WTC11 (cell line): Measurements from ENCODE around the gene TSPAN5. TPM values are rescaled to one million over a fixed set of nuclear protein-coding genes. Genes with fewer than 3 reads are reported as not detected.

Source experiments
- ATAC-seq: fragments of 200-7000 bp; cut with Tn5 transposase; 2 replicates; pipeline ENCODE4 v1.10.0; 2021; ENCODE audit warnings: mild to moderate bottlenecking, moderate library complexity
- CTCF ChIA-PET: fragments of 300-600 bp; sonication (Branson Sonifier 250); formaldehyde crosslinking; loops from one replicate; lab custom pipeline; 2021; ENCODE audit warnings: antibody characterized with exemption; lab: Charles Lee
- POLR2A ChIA-PET: fragments of 350-600 bp; sonication (Branson Sonifier 250); formaldehyde crosslinking; loops from one replicate; lab custom pipeline; 2021; ENCODE audit warnings: antibody characterized with exemption; lab: Charles Lee
- DNase-seq: peaks from one replicate; pipeline ENCODE4 v3.0.0; 2021; ENCODE audit warnings: low spot score
- H3K27ac Mint-ChIP-seq: 2 replicates; pipeline ENCODE4 v1.8.0; 2021; ENCODE audit warnings: mixed read lengths
- H3K27me3 Mint-ChIP-seq: 2 replicates; pipeline ENCODE4 v1.8.0; 2021; ENCODE audit warnings: low read depth, mild to moderate bottlenecking, moderate library complexity, mixed read lengths
- H3K36me3 Mint-ChIP-seq: 2 replicates; pipeline ENCODE4 v1.8.0; 2021; ENCODE audit warnings: mixed read lengths
- H3K4me1 Mint-ChIP-seq: 2 replicates; pipeline ENCODE4 v1.8.0; 2022; ENCODE audit warnings: mixed read lengths
- H3K4me3 Mint-ChIP-seq: 2 replicates; pipeline ENCODE4 v1.8.0; 2021; ENCODE audit warnings: mild to moderate bottlenecking, moderate library complexity, mixed read lengths
- H3K9me3 Mint-ChIP-seq: 2 replicates; pipeline ENCODE4 v1.8.0; 2021; ENCODE audit warnings: mixed read lengths
- ATF3 ChIP-seq: sonication (generic); formaldehyde crosslinking; conservative IDR thresholded peaks from 2 replicates; pipeline ENCODE4 v1.8.1; 2022; ENCODE audit warnings: mild to moderate bottlenecking, missing genetic modification reagents
- CBFB ChIP-seq: sonication (generic); formaldehyde crosslinking; IDR thresholded peaks from 2 replicates; pipeline ENCODE4 v1.8.1; 2022; ENCODE audit warnings: mild to moderate bottlenecking, low read depth, missing genetic modification reagents
- CTCF ChIP-seq: fragments of 200-600 bp; IDR thresholded peaks from 2 replicates; pipeline ENCODE4 v1.8.0; 2022; ENCODE audit warnings: antibody characterized with exemption
- EMX1 ChIP-seq: fragments of 250-450 bp; sonication (Bioruptor Pico); IDR thresholded peaks from 2 replicates; pipeline ENCODE4 v1.8.0; 2021; ENCODE audit warnings: mild to moderate bottlenecking
- ESRRA ChIP-seq: sonication (generic); formaldehyde crosslinking; IDR thresholded peaks from 2 replicates; pipeline ENCODE4 v1.8.1; 2022; ENCODE audit warnings: mild to moderate bottlenecking, missing genetic modification reagents, borderline replicate concordance
- ETV6 ChIP-seq: sonication (generic); formaldehyde crosslinking; IDR thresholded peaks from 2 replicates; pipeline ENCODE4 v1.8.1; 2022; ENCODE audit warnings: mild to moderate bottlenecking, missing genetic modification reagents
- FOXP4 ChIP-seq: sonication (generic); formaldehyde crosslinking; IDR thresholded peaks from 2 replicates; pipeline ENCODE4 v1.8.0; 2022; ENCODE audit warnings: mild to moderate bottlenecking, missing genetic modification reagents
- GABPB1 ChIP-seq: sonication (generic); formaldehyde crosslinking; IDR thresholded peaks from 2 replicates; pipeline ENCODE4 v1.8.1; 2023; ENCODE audit warnings: mild to moderate bottlenecking, missing genetic modification reagents
- KAT7 ChIP-seq: sonication (generic); formaldehyde crosslinking; IDR thresholded peaks from 2 replicates; pipeline ENCODE4 v1.8.1; 2023; ENCODE audit warnings: missing genetic modification reagents, mild to moderate bottlenecking, borderline replicate concordance
- OVOL2 ChIP-seq: fragments of 250-450 bp; sonication (Bioruptor Pico); IDR thresholded peaks from 2 replicates; pipeline ENCODE4 v1.9.0; 2021; ENCODE audit warnings: mild to moderate bottlenecking, borderline replicate concordance
- PRDM15 ChIP-seq: sonication (generic); formaldehyde crosslinking; IDR thresholded peaks from 2 replicates; pipeline ENCODE4 v1.8.0; 2022; ENCODE audit warnings: missing genetic modification reagents
- PREB ChIP-seq: sonication (generic); formaldehyde crosslinking; IDR thresholded peaks from 2 replicates; pipeline ENCODE4 v1.8.1; 2022; ENCODE audit warnings: mild to moderate bottlenecking, missing genetic modification reagents, moderate library complexity, borderline replicate concordance
- PRRX2 ChIP-seq: fragments of 250-450 bp; sonication (Bioruptor Pico); IDR thresholded peaks from 2 replicates; pipeline ENCODE4 v1.8.0; 2021; ENCODE audit warnings: mild to moderate bottlenecking
- RELA ChIP-seq: sonication (generic); formaldehyde crosslinking; IDR thresholded peaks from 2 replicates; pipeline ENCODE4 v1.8.1; 2022; ENCODE audit warnings: missing genetic modification reagents, mild to moderate bottlenecking, borderline replicate concordance
- ZNF263 ChIP-seq: sonication (generic); formaldehyde crosslinking; IDR thresholded peaks from 2 replicates; pipeline ENCODE4 v1.8.1; 2022; ENCODE audit warnings: low read depth, mild to moderate bottlenecking, moderate library complexity, missing genetic modification reagents
- ZNF281 ChIP-seq: sonication (generic); formaldehyde crosslinking; IDR thresholded peaks from 2 replicates; pipeline ENCODE4 v1.8.0; 2023; ENCODE audit warnings: mild to moderate bottlenecking, missing genetic modification reagents
- ZNF317 ChIP-seq: sonication (generic); formaldehyde crosslinking; IDR thresholded peaks from 2 replicates; pipeline ENCODE4 v1.8.1; 2023; ENCODE audit warnings: low read depth, mild to moderate bottlenecking, moderate library complexity, missing genetic modification reagents, borderline replicate concordance
- ZNF423 ChIP-seq: fragments of 250-450 bp; sonication (Bioruptor Pico); IDR thresholded peaks from 2 replicates; pipeline ENCODE4 v2.1.2; 2022; ENCODE audit warnings: mild to moderate bottlenecking, moderate library complexity
- total RNA-seq: library from RNA; stranded (reverse); gene quantifications from 3 replicates; pipeline ENCODE4 v1.2.3, GENCODE V29; 2021
- TF ChIP-seq, protein P1 (sequence below): fragments of 250-450 bp; sonication (Bioruptor Pico); conservative IDR thresholded peaks from 2 replicates; pipeline ENCODE4 v1.9.0; 2021; ENCODE audit warnings: mild to moderate bottlenecking

The TSPAN5 gene
- total RNA-seq, 1 experiment from 2014 or later, result 22.7 TPM

DNA sequence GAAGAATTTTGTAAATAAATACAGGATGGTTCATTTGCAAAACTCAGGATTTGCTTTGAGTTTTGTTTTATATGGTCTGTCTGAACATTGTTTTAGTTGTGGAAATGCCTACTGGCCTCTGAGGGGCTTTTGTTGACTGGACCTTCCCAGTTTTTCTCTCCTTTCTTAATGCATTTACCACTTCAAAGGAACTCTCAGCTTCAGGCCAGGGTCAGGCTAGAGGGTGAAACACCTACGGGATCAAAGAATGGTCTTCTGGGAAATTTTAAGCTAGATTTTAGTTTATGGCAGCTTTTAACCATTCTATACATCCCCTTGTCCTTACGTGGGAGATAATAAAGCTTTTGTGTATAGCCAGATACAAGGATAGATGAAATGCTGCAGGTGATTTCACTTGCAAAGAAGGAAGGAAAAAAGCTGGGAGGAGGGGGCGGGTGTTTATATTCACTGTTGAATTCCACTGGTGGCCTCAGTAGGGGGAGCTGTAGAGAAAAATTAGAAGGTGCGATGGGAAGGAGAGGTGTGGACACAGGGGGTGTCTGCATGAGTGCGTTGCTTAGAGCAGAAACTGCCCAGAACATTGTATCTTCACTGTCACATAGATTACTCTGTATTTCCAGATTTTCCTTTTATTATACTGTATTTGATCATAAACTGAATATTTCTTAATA lies 151.8 kb downstream of the TSPAN5 start:
- CTCF ChIA-PET, result interaction anchor here (0.6 to 2.1 kb wide), 20 partner anchors 10 to 488 kb away, joined by 3 to 18 read pairs (median 3); partner anchors contain the start of genes METAP1 and TSPAN5
- DNase-seq, result peak; percentile 30
- Mint-ChIP-seq H3K4me3 (no peak overlapping the region; the same call in 1 of the 2 replicates), H3K9me3 (no peaks in the 10 kb centered on the region), H3K36me3 (peaks cover 4% of the 10 kb centered on the region; the same call in 1 of the 2 replicates), H3K27me3 (no peaks in the 10 kb centered on the region), H3K27ac (peak overlapping the region; percentile 50; the same call in 1 of the 2 replicates), H3K4me1 (peaks cover 38% of the 10 kb centered on the region)
- peak; percentile 96 for ATAC-seq
- POLR2A ChIA-PET, result interaction anchor here (0.6 kb wide), 1 partner anchor 19 kb away, joined by 3 read pairs; no protein-coding TSS in a partner anchor
- TF ChIP-seq ATF3 (CRISPR knock-in tag), result no peak
- TF ChIP-seq CTCF, result peak; percentile 42; the same call in 1 of the 2 replicates

DNA sequence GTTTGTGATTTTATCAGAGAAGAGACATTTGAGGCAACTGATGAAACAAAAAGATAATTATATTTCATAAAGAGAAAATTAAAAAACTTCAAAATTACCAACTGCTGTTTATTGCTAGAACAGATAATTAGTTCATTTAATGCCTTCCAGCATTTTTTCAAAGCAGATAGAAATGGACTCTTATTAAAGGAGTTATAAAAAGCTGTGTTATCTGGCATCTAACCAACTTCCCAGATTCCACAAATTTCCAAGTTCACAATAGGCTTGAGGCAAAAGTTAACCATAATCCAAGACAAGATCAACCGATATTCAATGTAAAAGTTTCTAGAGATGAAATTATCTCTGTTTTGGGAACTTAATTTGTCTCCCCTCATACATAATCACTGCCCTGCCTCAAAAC lies 152.4 kb downstream of the TSPAN5 start:
- Mint-ChIP-seq H3K36me3 (peaks cover 4% of the 10 kb centered on the region), H3K27ac (no peak overlapping the region), H3K9me3 (no peaks in the 10 kb centered on the region), H3K27me3 (no peaks in the 10 kb centered on the region), H3K4me3 (no peak overlapping the region), H3K4me1 (peaks cover 38% of the 10 kb centered on the region)
- CTCF ChIA-PET, result interaction anchor here (0.6 to 2.1 kb wide), 16 partner anchors 10 to 489 kb away, joined by 3 to 18 read pairs (median 3); partner anchors contain the start of genes METAP1 and TSPAN5
- DNase-seq (no peak), ATAC-seq (no peak)
- POLR2A ChIA-PET, result no interaction called here
- TF ChIP-seq ZNF281 (no peak), GABPB1 (no peak), ZNF423 (no peak), PREB (CRISPR knock-in tag) (no peak), PRDM15 (CRISPR knock-in tag) (no peak), FOXP4 (CRISPR knock-in tag) (no peak), ESRRA (CRISPR knock-in tag) (no peak), ETV6 (CRISPR knock-in tag) (no peak), RELA (CRISPR knock-in tag) (no peak), EMX1 (CRISPR knock-in tag) (no peak), CBFB (CRISPR knock-in tag) (no peak), PRRX2 (CRISPR knock-in tag) (no peak), KAT7 (CRISPR knock-in tag) (no peak), ZNF263 (CRISPR knock-in tag) (no peak), ZNF317 (CRISPR knock-in tag) (no peak), OVOL2 (CRISPR knock-in tag) (no peak)
- TF ChIP-seq, protein P1, sequence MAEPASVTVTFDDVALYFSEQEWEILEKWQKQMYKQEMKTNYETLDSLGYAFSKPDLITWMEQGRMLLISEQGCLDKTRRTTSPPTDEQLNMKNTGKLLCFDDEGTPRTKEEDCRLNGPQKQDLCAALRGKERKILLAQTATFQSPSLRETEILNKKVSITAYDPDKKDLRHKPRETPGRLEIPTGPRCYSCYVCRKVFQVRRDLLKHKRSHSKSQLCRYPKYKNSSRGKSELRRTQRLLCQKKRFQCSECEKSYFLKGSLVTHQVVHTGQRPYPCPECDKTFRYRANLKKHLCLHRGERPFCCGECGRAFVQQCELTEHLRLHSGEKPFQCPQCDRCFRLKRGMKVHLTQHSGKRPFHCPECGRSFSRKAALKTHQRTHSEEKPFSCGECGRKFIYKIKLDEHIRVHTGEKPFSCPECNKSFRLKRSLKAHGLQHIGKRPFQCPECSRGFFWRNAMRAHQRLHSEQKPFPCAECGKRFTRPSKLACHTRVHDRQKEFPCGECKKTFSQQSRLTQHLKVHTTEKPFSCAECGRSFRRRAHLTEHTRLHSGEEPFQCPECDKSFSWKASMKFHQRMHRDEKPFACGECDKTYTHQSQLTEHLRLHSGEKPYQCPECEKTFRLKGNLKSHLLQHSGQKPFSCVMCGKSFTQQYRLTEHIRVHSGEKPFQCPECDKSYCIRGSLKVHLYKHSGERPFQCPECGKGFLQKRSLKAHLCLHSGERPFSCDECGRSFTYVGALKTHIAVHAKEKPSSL, result no peak
